NCI-H226 (cell line): Measurements from ENCODE around the gene RAB31.

Experiments used
- DNase-seq: peaks from one replicate; pipeline ENCODE4 v3.0.0-alpha.2; 2015

RAB31 gene

DNA sequence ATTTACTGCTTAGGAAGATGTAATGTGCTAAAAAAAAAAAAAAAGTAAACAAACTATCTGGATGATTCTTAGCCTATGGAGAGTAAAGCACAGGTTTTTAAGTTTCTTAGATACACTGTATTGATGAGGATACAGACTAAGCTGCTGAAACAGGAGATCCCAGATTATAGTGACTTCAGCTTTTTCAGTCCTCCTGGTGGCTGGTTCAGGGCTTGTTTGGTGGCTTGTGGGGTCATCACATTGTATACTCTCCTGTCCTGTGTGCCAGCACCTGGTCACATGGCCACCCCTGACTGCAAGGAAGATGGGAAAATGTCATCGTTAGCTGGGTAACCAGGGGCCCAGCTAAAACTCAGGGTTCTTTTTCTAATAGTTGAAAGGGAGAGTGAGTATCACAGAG, 31.4 kb downstream of the RAB31 start:
- no peak for DNase-seq

DNA sequence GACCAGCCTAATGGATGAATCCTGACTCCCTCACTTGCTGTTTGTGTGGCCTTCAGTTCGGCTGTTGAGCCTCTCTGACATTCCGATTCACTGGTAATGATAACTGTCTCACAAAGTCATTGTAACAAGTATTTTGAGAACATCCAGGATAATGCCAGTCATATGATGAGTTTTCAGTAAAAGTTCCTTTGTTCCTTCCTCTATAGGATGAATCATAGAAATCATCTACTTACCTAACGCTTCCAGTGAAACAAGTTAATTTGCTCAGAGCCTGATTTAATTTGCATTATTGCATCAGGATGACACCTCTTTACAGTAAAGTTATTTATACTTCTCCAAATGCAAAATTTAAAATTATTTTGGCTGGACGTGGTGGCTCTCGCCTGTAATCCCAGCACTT, 32.0 kb downstream of the RAB31 start:
- DNase-seq: no peak

DNA sequence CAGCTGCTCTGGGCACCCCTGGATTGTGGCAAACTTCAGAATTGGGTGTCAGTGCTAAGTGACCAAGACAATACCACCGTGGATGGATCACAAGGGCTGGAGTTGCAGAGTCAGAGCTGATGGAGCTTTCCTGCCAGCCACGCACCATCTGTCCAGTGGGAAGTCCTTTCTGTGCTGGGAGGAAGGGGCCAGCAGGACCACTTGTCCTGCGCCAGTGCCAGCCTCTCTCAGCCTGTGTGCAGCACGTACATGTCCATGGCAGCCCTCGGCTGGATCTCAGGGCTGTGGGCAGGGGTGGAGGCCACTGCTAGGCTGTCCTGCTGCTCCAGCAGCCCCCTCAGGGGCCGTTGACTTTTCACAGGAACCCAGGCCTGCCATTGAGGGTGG, 33.3 kb downstream of the RAB31 start:
- no peak for DNase-seq

DNA sequence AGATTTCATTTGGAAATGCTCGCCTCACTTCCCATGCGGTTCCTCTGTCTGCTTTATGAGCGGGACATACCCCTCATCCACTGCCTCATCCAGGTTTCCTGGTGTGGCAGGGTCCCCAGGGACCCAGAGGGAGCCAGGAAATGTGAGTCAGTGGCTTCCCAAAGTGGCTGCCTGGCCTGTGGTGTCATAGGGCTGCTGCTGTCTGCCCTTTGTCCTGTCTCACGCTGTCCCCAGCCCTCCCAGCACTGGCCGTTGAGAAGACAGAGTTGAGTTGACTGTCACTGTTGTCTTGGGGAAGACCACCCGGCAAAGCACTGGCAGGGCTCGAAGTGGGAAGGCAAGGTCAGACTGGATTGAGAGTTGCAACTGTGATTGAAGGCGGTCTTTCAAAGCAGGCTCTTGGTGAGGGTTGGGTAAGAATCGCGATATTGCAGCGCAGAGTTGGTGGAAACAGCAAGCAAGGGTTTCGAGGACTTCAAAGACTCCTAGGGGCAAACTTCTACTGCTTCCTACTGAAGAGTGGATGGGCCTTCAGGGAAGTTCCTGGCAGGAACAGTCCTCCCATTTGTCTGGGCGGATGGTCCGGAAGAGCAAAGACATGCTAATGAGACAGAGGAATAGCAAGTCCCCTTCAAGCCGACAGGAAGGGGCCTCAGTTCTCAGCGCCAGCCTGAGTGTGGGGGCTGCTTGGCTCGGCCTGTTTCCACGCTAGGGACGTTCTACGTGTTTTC, 33.9 kb downstream of the RAB31 start:
- no peak for DNase-seq

DNA sequence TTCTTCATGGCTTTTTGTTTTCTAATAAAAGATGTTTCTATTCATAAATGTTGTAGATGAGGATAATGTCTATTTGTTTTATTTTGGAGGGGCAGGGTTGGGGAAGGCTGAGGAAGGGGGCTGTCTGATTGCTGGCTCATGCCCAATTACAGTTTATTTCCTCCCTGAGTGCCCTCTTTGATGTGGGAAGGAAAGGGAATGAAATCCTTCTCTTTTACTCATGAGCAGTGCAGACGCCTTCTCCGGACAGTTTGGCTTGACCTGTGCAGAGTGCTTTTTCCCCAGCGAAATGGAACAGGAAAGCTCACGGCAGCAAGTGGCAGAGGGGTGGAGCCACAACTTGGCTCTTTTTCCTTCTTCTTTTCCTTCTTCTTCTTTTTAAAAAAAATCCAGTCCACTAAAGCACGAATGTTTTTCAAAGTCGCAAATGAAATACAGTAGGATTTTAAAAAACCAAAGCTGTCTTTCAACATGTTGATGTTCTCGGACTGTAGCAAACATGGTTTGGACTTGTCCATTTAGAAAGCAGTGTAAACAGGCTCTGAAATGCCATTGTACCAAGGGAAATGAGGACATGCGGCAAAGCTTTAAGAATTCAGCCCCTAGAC, 34.5 kb downstream of the RAB31 start:
- DNase-seq: no peak

DNA sequence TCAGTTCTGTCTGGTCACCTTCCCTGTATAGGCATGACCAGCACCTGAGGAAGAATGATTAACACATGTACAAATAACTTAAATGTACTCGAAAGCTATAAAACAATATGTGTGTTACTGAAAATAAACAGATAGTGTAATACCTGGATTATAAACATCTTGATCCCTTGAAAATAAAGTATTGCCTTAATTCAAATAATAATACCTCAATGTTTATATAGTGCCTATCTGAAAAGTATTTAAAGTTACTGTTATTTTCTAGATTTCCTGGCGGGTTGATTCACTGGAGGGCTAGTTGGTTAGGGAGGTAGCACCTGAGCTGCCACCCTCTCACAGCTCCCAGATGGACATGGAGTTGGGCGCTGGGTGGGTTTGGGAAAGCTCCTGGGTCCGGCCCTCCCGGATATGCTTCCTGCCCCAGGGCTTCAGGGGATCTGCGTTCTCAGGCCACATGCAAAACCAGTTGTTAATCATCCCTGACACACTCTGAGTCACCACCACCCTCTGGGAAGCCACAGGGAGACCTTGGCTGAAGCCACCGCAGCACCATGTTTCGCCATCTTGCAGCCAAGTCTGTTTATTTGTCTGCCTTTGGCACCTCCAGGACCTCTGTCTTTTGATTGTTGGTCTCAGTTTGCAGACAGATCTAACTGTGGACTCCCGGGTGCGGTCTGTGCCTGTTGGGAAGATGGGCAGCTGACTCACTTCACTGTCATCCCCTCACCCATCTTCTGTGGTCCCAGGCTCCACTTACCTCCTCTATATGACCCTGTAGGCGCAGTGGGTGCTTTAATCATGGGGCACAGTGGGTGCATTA, 35.3 kb downstream of the RAB31 start:
- peak; percentile 95 for DNase-seq

DNA sequence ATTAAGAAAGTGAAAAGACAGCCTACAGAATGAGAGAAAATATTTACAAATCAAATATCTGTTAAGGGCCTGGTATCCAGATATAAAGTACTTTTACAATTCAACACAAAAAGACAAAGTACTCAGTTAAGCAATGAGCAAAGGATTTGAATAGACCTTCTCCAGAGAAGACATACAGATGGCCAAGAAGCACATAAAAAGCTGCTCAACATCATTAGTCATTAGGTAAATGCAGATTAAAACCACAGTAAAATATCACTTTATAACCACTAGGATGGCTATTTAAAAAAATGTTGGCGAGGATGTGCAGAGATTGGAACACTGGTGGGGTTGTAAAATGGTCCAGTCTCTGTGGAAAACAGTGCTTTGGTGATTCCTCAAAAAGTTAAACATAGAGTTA, 38.9 kb downstream of the RAB31 start:
- DNase-seq: no peak

DNA sequence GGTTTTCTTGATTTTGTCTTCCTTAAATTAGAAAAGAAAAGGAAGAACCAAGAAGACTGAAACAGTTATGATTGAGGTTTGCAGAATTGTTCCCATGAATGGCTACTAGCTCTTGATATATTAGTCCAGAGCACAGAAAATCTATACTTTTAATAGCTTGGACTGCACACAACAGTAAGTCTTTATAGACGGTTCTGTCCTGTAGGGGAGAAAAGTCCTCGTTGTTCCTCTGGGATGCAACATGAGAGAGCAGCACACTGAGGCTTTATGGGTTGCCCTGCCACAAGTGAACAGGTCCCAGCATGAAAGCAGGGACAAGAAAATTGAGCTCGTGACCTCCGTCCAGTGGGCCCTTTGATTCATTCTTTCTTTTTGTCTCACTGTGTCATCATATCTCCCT, 41.5 kb downstream of the RAB31 start:
- DNase-seq: no peak

DNA sequence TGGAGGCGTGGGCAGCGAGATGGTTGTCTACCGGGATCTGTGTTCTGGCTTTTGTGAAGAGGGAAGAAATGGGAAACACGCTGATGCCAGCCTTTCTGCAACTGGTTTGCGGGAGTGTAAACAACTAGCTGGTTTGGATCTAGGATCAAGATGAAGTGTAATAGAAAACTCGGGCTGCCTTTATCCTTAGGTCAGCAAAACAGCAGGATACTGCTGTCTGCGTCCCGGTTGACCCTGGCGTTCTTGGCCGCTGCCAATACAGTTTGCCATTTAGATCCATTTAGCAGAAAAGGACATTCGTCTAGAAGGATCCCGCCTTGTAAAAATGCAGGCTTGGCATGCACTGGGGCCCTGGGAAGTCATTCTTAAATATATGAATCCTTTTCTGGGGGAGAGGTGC, 42.0 kb downstream of the RAB31 start:
- no peak for DNase-seq

DNA sequence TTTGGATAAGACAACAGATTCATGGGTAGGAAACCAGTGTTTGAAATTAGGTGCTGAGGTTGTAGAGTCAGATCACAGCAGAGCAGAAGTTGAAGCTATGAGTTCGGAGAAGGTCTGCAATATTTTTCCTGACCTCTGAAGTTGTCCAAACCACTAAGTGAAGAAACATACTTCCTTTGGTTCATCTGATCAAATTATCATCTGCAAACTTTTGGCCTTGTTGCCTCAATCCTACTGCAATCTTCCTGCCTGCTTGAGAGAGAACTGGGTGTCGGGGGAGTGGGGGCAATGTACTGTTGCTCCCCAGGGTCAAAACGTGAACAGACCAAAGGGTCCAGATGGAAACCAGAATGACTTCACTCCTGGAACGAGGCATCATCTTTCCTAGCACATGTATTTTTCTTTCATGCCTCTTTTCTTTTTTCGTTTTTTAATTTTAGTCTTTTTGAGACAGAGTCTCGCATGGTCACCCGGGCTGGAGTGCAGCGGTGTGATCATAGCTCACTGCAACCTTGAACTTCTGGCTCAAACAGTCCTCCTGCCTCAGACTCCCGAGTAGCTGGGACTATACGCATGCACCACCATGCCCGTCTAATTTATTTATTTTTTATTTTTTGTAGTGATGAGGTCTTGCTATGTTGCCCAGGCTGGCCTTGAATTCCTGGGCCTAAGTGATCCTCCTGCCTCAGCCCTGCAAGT, 42.7 kb downstream of the RAB31 start:
- DNase-seq: no peak

DNA sequence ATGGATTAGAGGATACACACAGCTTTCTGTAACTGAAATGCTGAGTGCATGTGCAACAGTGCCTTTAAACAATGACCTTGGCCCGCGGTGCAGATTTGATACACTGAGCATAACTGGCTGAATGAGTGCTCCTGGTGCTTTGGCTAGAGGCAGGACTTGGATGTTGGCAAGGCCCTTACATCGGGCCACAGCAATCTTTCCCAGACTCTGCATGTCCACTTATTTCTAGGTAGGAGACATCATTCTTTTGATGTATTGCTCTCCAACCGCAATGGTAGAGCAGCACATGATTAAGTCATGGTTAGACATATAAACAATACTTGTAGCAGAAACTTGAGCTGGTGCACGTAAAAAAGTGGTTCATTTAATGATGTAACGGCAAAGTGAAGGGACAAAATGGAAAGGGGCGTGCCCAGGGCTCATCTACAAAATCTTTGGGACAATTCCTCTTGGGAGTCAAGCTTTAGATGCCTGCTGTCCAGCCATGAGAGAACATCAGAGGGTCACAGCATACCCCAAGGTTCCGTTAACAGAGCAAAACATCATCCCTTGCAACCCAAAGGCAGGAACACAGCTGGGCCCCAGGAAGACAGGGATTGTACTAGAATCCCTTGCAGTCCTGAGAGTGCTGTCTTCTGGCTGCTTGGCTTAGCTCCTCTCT, 43.4 kb downstream of the RAB31 start:
- no peak for DNase-seq

DNA sequence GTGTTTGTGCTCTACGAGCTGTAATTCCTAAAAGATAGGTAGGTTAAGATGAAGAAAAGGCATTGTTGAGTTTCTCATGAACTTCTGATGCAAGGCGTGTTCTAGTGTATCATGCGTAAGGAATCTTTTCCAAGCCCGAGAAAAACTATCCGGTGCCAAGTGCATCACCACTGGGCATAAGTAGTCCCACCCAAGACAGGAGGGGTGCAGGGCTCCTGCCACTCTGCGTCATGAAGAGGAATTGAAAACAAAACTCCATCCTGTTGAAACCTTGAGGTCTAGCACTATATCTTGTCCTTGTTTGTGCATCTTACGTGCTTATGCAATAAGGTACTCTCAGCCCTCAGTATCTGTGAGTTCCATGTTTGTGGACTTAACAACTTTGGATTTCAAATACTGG, 45.7 kb downstream of the RAB31 start:
- DNase-seq: peak; percentile 55

DNA sequence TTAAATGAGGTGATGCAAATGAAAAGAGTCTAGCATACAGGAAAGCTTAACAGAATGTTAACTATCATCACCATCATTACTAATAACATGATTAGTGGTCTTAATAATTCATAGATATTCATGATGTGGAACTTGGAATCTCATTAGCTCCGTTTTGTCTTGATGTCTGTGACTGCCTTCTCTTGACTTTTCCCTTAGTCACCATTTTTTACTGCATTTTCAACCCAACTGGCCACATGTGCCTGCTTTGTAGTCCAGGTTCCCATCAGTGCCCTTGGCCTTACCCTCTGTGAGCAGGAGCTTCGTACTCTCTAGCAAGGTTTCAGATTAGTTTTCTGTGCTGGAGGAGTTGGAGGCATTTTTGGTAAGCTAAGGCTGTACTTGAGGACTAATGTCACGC, 47.0 kb downstream of the RAB31 start:
- no peak for DNase-seq

DNA sequence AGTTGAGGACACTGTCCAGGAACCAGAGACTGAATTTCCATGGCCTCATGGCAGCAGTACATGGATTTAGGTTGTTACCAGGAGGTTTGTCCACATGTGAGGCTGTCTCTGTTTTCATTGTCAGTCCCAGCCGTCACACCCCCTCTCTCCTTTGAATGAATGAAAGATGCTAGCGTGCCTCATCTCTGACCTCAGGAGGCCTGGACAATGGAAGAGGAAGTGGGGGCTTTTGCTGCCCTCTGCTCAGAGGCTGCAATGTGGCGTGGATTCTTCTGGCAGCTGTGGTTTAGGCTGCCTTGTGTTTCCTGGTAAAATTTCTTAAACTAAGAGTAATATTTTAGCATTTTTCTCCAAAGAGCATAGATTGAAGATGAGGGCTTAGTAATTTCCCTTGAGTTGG, 47.5 kb downstream of the RAB31 start:
- DNase-seq: no peak

DNA sequence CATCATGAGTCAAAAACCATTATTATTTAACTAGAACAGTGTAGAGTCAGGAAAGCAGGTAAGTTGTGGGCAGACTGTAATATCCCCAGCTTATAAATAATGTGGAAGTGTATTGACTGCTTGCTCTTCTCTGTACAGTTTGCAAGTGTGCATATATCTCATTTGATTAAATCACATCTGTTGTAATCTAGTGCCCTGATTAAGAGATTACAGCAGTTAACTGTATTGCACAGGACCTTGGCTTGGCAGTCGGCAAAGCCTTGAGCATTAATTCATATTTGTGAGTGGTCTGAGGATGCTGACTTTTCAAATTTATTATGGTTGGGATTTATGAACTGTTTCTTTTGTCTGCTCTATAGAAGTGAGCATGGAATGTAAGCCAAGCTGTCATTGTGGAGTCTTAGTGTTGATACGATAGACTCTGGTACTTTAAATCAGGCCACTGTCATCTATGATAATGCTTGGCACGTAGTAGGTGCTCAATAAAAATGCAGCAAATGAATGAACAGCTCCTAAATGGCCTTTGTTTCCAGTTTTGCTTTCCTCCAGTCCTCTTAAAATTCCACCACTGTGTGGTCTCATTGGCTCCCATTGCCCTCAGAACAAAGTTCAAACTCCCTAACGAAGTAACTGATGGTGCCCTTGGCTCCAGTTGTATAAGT, 48.3 kb downstream of the RAB31 start:
- no peak for DNase-seq

DNA sequence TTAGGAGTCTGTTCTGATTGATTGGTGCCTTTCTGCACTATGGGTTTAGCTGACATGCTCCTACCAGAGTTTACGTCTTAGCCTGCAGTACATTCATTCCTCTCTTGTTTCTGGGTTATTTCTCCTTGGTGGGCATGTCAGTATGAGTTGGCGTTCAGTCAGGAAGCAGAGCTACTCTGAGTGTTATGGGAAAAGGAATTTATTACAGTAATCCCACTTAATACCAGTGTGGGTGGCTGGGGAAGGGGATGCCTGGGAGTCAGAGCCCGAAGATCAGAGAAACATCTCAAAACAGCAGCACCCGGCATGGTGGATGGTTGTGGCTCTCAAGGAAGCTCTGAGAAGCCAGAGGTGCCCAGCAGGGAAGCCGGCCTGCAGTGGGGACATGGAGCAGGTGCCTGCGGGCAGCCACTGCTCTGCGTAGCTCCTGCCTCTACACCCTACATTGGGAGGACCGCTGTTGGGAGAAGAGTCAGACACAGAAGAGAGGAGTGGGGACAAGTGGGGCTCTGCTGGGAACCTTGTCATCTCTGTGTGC, 48.9 kb downstream of the RAB31 start:
- DNase-seq: no peak

DNA sequence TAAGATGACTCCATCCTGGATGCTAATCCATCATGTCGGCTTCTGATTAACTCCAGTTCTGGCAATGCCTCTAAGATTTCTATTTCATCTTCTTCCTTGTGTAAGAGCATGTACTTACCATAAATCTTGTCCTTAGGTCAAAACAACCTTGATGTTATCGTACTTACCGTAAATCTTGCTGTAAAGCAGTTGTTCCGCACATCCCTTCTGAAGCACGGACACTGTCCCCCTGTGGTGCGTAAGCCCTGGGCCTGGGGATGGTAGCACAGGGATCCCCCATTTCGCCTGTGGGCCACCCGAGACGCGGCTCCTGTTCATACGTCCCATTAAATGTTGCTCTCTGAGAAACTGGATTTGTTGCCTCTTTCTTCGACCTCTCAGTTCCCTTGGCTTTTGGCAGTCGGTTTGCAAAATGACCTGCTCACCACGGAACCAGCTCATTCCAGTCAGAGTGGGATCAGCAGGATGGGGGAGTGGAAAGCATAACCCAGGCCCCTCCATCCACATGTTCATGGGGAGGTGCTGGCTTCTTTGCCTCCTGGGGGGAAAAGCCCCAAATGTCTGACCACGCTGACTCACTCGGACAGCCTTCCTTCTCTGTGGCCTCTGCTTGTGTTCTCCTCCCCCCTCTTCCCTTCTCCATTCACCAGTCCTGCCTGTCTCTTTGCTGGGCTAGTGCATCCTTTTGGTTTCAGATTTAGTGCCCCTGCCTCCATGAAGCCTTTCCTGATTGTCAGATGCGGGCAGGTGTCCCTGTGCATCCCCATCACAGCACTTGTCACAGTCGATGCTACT, 49.9 kb downstream of the RAB31 start:
- DNase-seq: peak; percentile 68

DNA sequence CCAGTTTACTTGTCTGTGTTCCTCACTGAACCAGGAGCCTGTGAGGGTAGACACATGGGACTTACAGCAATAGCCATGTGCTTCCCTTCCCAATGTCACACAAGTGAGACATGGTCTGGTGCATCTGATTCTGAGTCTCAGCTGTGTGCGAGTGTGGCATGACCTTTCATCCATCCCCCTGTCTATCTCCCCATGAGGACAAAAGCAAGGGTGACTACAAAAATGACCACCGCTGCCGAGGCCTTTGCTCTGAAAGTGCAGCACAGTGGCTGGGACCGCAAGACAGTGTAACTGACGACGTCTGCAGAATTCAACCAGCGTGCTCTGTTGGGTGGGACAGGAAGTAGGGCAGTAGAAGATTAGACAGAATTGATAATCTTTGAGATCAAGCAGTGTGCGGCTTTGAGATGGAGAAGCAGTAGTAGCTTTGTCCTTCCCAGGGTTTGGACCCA, 50.5 kb downstream of the RAB31 start:
- no peak for DNase-seq

DNA sequence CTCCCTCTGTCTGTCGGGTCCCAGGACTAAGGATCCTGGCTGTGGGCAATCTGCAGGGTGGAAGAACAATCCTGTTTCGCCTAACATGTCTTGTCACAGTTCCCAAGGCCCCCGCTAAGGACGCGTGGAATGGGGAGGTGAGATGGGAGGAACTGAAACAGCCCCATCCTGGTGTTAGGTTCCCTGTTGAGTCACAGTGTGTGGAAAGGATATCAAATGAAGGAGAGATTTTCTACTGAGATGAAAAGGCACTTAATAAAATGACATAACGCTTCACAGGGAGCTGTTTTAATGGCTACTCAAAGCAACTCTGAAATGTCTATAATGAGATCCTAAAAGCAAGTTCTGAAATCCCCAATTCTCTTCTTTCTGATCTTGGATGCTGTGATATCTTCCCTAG, 52.5 kb downstream of the RAB31 start:
- DNase-seq: no peak

DNA sequence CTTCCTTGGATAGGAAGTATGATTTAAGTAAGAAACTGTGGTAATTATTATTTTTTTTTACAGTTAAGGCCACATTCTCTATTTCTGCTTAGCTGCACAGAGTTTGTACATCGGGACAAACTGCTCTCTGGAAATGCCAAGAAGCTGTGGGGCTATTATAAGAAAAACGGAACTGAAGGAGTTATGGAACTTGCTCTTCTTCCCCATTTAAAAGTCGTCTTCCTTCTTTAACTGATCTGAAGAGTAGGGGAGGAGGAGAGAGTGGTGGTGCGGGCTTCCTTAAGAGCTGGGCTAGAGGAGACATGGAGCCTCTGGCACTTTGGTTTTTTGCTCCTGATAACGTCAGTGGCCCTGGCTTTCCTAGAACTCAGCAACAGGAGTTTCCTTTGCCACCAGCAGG, 54.4 kb downstream of the RAB31 start:
- DNase-seq: no peak

DNA sequence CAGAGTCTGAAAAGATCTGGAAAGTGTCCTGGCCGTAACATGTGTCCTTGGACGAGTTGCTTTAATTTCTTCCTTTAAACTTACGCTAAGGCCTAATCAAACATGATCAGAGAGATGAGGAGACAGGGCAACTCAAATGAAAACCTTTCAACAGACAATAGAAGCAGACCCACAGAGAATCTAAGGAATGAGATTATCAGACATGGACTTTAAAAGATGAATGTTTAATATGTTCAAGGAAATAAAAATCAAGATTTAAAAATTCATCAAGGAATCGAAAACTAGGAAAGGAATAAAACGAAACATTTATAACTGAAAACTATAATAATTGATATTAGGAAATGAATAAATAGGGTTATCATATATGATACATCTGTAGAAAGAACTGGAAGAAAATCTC, 55.1 kb downstream of the RAB31 start:
- no peak for DNase-seq
